ENCODE results near the gene CCNB1IP1.

DNA sequence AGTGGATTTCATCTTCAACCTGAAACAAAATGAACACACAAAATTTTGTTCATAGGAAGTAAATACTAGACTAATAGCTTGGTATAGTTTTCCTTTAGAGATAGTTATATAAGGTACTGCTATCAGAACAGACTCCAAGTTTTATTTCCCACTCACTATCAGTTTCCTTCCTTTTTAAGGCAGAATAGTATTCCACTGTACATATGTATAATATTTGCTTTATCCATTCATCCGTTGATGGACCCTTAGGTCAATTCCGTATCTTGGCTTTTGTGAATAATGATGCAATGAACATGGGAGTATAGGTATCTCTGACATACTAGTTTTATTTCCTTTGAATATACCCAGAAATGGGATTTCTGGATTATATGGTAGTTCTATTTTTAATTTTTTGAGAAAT, 3.7 kb downstream of the CCNB1IP1 start:
- TF ChIP-seq POLR2A (IDR thresholded peaks at IDR 0.05; ENCODE audit: low read depth, low read length) (no peak), NFE2L2 (IDR thresholded peaks at IDR 0.05; ENCODE audit: low read depth, low read length) (no peak), CEBPB (IDR thresholded peaks at IDR 0.05; ENCODE audit: low read depth, low read length) (no peak), RFX5 (IDR thresholded peaks at IDR 0.05; ENCODE audit: low read depth, low read length) (no peak)
- TF ChIP-seq, protein P1, sequence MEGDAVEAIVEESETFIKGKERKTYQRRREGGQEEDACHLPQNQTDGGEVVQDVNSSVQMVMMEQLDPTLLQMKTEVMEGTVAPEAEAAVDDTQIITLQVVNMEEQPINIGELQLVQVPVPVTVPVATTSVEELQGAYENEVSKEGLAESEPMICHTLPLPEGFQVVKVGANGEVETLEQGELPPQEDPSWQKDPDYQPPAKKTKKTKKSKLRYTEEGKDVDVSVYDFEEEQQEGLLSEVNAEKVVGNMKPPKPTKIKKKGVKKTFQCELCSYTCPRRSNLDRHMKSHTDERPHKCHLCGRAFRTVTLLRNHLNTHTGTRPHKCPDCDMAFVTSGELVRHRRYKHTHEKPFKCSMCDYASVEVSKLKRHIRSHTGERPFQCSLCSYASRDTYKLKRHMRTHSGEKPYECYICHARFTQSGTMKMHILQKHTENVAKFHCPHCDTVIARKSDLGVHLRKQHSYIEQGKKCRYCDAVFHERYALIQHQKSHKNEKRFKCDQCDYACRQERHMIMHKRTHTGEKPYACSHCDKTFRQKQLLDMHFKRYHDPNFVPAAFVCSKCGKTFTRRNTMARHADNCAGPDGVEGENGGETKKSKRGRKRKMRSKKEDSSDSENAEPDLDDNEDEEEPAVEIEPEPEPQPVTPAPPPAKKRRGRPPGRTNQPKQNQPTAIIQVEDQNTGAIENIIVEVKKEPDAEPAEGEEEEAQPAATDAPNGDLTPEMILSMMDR (conservative IDR thresholded peaks at IDR 0.05; ENCODE audit: low read depth, low read length): no peak

All from IMR-90 (cell line).